Activated CD8-positive, alpha-beta memory T cell treated with anti-CD3 and anti-CD28 coated beads for 36 hours (primary cell): ENCODE results near the gene DERL3. TPM values are rescaled to one million over a fixed set of nuclear protein-coding genes. Genes with fewer than 3 reads are reported as not detected.

Source experiments
- CTCF ChIA-PET: fragments of 350-600 bp; sonication (Branson Sonifier 250); formaldehyde crosslinking; loops from one replicate; lab custom pipeline; 2021; ENCODE audit warnings: antibody characterized with exemption; lab: Charles Lee
- POLR2A ChIA-PET: fragments of 350-600 bp; sonication (Branson Sonifier 250); formaldehyde crosslinking; loops from one replicate; lab custom pipeline; 2021; ENCODE audit warnings: antibody characterized with exemption; lab: Charles Lee
- total RNA-seq, 2 experiments: library from RNA; stranded (reverse); gene quantifications; one replicate each; pipeline ENCODE4 v1.2.3, GENCODE V29; 2021

DERL3 gene
- total RNA-seq, 2 experiments from 2014 or later, result 6.7 to 8.1 TPM

GRCh38 chr22:23822101-23822671, 16.6 kb downstream of the DERL3 start:
- POLR2A ChIA-PET, result no interaction called here

GRCh38 chr22:23820748-23821211, 18.0 kb downstream of the DERL3 start:
- ChIA-PET POLR2A (no interaction called here), CTCF (interaction anchor here (1.2 kb wide), 1 partner anchor 29 kb away, joined by 4 read pairs; no protein-coding TSS in a partner anchor)

More at GRCh38 chr22:23822101-23822671, 16.6 kb downstream of the DERL3 start:
- CTCF ChIA-PET, result interaction anchor here (0.7 kb wide), 1 partner anchor 92 kb away, joined by 4 read pairs; no protein-coding TSS in a partner anchor

DNA sequence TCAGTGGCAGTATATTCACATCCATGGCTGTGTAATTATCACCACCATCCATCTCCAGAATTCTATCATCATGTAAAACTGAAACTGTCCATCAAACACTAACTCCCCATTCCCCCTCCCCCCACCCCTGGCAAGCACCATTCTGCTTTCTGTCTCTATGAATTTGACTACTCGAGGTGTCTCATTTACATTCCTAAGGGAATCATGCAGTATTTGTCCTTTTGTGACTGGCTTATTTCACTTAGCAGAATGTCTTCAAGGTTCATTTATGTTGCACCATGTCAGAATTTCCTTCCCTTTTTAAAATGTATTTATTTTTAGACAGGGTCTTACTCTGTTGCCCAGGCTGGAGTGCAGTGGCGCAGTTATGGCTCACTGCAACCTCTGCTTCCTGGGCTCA, 20.3 kb downstream of the DERL3 start:
- CTCF ChIA-PET, result no interaction called here
- POLR2A ChIA-PET, result no interaction called here

GRCh38 chr22:23817146-23817545, 21.7 kb downstream of the DERL3 start:
- CTCF ChIA-PET, result no interaction called here

DNA sequence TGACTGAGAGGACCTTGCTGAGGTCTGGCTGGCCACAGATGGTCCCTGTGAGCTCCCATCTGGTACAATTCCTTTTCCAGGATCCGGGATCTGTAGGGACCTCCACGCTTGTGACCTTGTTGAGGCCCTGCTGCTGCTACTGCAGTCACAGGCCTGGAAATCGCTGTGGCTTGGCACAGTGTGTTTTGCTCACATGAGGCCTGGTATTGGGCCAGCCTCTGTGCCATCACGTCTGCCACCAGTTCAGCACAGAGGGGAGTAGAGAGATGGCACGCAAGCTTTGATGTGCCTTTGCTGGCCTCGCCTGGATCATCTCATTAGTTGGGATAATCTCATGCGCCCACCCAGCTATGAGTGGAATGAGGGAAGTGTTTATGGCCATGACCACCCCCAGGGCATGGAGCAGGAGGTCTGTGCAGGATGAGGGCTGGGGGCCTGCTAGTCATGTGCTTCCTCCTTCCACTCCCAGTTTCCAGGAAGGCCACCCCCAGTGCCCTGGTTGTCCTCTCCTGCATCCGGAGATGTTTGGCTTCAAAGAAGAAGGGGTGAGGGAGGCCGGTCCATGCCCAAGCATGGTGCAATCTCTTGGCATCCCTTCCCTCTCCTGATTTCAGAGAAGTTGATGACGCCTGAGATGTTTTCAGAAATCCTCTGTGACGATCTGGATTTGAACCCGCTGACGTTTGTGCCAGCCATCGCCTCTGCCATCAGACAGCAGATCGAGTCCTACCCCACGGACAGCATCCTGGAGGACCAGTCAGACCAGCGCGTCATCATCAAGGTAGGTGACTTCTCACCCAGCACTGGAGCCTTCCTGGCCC, 22.4 kb downstream of the DERL3 start:
- ChIA-PET CTCF (no interaction called here), POLR2A (no interaction called here)

More at GRCh38 chr22:23817146-23817545, 21.7 kb downstream of the DERL3 start:
- POLR2A ChIA-PET, result no interaction called here

DNA sequence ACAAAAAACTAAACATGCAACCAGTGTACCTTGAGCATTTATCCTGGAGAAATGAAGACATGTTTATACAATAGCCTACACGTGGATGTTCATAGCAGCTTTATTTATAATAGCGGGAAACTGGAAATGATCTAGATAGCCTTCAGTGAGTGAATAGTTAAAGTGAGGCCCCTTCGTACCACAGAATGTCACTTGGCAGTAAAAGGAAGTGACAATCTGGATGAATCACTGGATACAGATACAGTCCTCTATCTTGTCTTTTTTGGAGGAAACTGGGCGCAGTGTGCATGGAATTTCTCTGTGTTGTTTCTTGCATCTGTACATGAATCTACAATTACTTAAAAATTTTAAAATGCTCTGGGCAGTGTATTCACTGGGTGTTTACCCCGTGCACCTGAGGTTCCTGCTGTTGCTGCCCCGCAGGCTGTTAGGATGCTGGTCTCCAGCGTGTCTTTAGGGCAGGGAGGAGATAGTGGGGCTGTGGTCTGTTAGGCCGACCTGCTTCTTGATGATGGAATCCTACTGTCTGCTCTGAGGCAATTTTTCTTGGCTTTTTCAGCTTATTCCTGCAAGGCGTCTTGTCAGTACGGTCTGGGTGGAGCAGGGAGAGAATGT, 23.2 kb downstream of the DERL3 start:
- CTCF ChIA-PET, result no interaction called here

GRCh38 chr22:23812378-23812777, 26.4 kb downstream of the DERL3 start:
- POLR2A ChIA-PET, result no interaction called here
- CTCF ChIA-PET, result interaction anchor here (1.0 to 1.4 kb wide), 2 partner anchors 37 to 41 kb away, joined by 3 to 4 read pairs; no protein-coding TSS in a partner anchor

More for the DNA sequence above, 23.2 kb downstream of the DERL3 start:
- POLR2A ChIA-PET, result no interaction called here

DNA sequence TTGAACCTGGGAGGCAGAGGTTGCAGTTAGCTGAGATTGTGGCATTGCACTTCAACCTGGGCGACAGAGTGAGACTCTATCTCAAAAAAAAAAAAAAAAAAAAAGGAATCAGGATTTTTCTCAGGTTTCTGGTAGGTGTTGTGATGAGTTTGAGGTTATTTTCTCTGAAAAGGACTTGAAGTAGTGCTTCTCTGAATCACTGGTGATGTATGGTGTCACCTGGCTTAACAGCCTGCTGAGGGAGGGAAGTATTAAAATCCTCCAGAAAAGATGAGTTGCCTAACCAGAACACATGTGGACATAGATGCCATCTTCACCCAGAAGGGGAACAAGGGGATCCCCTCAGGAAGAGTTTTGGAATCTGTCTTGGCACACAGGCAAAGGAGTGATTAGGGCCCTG, 32.0 kb downstream of the DERL3 start:
- CTCF ChIA-PET, result no interaction called here
- POLR2A ChIA-PET, result no interaction called here

DNA sequence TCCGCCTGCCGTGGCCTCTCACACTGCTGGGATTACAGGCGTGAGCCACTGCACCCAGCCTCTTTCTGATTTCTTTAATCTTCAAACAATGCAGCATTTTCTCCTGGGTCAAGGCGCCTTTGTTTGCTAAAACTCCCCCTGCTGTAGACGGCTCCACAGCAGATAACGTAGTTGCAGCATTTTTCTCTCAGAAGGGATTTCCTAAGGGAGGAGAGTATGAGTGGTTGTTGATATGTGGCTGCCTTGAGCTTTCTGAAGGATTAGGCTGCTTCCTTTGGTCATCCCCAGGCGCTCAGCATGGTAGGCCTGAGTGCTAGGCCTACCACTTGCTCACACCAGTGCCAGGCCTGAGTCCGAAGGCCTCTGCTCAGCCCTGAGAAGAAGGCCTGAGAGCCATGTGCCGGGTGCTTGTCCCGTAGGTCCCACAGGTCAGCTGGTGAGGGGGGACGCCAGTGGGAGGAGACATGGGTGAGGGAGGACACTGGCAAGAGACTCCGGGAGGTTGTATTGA, 34.0 kb downstream of the DERL3 start:
- CTCF ChIA-PET, result no interaction called here
- POLR2A ChIA-PET, result no interaction called here

GRCh38 chr22:23803001-23803819, 35.6 kb downstream of the DERL3 start:
- POLR2A ChIA-PET, result no interaction called here

GRCh38 chr22:23801886-23802377, 36.9 kb downstream of the DERL3 start:
- ChIA-PET CTCF (no interaction called here), POLR2A (no interaction called here)

More at GRCh38 chr22:23803001-23803819, 35.6 kb downstream of the DERL3 start:
- CTCF ChIA-PET, result no interaction called here

- ChIA-PET POLR2A (no interaction called here), CTCF (no interaction called here)
Observed at GRCh38 chr22:23801238-23801821, 37.5 kb downstream of the DERL3 start.

GRCh38 chr22:23800297-23801237, 38.2 kb downstream of the DERL3 start:
- ChIA-PET POLR2A (no interaction called here), CTCF (no interaction called here)

GRCh38 chr22:23796461-23796860, 42.3 kb downstream of the DERL3 start:
- ChIA-PET CTCF (no interaction called here), POLR2A (no interaction called here)

DNA sequence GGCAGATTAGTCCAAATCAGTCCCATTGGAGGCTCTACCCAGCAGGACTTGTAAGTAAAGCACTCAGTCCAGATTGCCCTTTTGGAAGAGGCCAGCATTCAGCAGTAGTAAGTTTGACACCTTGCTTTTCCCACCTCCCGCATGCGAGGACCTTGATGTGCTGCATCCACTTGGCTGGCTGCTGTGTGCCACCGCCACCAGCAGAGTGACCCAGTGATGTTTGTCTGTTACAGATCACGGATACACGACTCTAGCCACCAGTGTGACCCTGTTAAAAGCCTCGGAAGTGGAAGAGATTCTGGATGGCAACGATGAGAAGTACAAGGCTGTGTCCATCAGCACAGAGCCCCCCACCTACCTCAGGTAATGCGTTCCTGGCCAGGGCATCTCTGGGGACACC, 45.5 kb downstream of the DERL3 start:
- CTCF ChIA-PET, result no interaction called here
- POLR2A ChIA-PET, result interaction anchor here (0.6 kb wide), 1 partner anchor 64 kb away, joined by 3 read pairs; the partner anchor contains the start of gene SLC2A11

DNA sequence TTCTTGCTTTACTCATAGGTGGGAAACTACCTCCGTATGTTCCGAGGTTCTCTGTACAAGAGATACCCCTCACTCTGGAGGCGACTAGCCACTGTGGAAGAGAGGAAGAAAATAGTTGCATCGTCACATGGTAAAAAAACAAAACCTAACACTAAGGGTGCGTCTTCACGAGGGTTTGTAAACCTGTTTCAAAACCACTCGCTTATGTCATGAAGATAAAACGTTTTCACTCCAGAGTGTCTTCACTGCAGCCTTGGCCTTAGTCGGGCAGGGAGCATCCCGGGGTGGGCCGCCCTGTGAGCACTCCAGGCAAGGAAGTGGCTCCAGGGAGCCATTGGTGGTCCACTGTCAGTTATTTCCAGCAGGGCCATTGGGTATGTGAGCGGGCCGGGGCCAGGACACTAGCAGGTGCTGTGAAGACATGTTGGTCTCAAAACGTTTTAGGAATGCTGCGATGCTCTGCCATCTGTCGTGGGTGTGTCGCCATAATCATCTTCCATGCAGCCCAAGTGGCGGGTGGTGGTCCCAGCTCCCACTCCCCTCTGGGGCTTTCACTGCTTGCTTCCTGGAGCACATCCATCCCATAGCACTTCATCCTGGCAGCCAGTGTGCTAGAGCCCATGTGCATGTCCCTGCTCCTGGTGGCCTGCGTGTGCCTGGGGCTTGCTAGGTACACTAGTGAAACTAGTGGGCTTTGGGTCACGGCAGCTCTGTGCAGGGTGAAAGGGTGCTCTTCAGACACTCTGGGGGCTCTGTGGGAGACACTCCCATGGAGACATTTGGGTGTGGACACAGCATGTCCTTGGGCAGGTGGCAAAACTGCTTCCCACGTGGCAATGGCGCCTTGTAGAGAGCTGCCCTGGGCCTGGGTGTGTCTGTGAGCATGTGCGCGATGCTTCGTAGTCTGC, 46.8 kb downstream of the DERL3 start:
- POLR2A ChIA-PET, result no interaction called here
- CTCF ChIA-PET, result no interaction called here
